Measurements from ENCODE around the gene ARSD. TPM values are rescaled to one million over a fixed set of nuclear protein-coding genes. Genes with fewer than 3 reads are reported as not detected.
"Not testable (repeated sequence)": the region's sequence is repeated elsewhere in the genome, so short reads cannot be mapped to it uniquely, and the experiment has no call there.

Gene ARSD
- total RNA-seq, 2 experiments from 2014 or later = 1.3 TPM

DNA sequence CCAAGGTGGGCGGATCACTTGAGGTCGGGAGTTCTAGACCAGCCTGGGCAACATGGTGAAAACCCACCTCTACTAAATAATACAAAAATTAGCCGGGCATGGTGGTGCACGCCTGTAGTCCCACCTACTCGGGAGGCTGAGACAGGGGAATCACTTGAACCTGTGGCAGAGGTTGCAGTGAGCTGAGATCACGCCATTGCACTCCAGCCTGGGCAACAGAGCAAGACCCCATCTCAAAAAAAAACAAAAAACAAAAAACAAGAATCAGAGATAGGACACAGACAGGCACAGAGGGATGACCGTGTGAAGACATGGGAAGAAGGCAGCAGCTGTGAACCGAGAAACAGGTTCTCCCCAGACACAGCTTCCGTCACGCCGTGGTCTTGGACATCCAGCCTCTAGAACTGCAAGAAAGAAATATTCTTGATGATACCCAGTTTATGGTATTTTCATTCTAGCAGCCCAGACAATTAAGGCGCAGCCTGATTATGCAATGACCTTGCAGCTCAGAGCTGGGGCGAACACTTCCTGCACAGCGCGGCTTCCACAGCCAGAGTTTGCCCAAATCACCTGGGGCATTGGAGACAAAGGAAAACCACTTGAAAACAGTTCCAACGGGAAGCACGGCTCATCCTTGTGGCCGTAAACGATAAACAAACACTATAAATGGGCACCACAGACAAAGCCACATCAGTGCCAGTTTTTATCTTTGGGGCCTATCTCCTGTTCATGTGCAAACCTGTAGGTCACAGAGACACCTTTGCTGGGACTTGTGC, 4.2 kb upstream of the ARSD start:
- CTCF ChIA-PET = no interaction called here
- POLR2A ChIA-PET = no interaction called here

DNA sequence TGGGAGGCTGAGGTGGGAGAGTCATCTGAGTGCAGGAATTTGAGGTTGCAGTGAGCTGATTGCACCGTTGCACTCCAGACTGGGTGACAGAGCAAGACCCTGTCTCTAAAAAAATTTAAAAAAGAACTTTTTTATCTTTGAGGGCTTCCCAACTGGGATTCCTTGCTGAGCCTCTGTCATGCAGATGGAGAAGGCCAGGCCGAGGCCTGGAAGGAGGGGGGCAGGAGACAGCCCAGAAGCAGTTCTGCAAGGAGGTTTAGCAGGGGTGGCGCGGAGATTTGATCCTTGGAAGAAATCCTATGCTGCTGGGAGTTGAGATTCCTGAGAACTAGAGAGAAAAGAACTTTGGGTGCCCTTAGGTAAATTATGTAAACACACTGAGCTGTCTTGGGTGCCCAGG, 2.5 kb upstream of the ARSD start:
- POLR2A ChIA-PET = no interaction called here
- CTCF ChIA-PET = no interaction called here

DNA sequence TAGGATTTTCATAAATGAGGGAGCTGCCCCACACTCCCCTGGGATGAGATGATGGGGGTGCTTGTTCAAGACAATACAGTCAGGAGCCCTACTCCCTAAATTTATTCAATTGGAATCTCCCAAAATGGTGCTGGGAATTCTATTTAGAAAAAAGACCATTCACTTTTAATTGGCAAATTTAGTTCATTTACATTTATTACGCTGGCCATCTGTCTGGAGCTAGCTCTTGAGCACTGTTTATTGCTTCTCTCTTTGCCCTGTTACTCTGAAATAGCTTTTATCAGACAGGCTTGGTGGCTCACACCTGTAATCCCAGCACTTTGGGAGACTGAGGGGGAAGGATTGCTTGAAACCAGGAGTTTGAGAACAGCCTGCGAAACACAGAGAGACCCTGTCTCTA, 2.0 kb upstream of the ARSD start:
- CTCF ChIA-PET = no interaction called here
- POLR2A ChIA-PET = no interaction called here

DNA sequence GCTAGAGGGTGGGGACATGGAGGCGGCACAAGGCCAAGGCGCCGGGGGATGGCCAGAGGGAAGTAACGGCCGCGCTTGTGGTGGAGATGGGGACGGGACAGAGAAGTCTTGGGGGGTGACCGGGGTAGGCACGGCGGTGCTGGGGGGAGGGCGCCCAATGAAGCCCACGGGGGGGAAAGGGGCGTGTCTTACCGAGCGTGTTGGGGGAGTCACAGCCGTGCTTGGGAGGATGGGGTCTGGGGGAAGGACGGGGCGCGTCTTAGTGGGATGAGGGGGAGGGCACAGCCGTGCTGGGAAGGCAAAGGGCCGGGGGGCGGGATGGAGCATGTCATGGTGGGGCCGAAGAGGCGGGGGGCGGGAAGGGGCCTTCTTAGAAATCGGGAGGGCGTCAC, 952 bp downstream of the ARSD start:
- ChIA-PET POLR2A (no interaction called here), CTCF (no interaction called here)

GRCh38 chrX:2926664-2927275, 2.4 kb downstream of the ARSD start:
- ChIA-PET CTCF (no interaction called here), POLR2A (no interaction called here)

DNA sequence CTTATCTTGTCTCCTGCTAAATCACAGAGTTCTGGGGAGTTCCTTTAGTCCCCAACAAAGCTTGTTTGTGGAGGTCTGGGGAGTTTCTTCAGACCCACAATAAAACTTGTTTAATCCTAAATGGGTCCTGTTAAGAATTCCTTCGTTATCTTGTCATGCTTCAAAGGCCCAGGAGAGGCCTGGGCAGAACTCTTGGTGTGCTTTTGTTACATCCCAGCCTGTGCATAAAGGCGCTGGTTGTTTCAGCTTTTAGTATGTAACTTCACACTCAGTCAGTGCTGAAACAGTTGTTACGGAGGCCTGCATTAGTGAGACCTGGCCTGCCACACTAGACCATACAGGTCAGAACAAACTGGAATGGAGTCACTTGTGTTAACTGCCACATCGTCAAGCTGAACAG, 2.9 kb downstream of the ARSD start:
- POLR2A ChIA-PET, CTCF ChIA-PET: not testable (repeated sequence)

- ChIA-PET POLR2A (no interaction called here), CTCF (no interaction called here)
These were observed 5.0 kb downstream of the ARSD start for GRCh38 chrX:2924151-2924550.

GRCh38 chrX:2921750-2922149, 7.4 kb downstream of the ARSD start:
- ChIA-PET POLR2A (no interaction called here), CTCF (no interaction called here)

GRCh38 chrX:2921193-2921592, 7.9 kb downstream of the ARSD start:
- ChIA-PET POLR2A (no interaction called here), CTCF (no interaction called here)

DNA sequence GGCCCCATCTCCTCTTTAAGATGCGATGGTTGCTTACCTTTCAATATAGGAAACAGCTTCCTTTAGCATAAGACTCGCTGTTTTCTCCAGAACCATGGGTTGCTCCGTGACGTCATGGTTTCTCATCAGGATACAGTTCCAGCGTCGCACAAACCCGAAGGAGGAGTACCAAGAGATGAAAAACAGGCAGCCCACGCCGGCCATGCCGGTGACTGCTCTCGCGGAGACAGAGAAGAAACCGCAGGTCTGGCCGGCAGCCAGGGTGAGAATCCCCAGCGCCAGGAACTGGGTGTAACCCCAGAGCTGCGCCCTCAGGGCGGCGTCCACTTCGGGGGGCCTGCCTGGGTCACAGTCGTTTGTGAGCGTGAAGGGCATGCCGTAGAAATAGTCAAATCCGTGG, 11.4 kb downstream of the ARSD start:
- ChIA-PET CTCF (no interaction called here), POLR2A (no interaction called here)

DNA sequence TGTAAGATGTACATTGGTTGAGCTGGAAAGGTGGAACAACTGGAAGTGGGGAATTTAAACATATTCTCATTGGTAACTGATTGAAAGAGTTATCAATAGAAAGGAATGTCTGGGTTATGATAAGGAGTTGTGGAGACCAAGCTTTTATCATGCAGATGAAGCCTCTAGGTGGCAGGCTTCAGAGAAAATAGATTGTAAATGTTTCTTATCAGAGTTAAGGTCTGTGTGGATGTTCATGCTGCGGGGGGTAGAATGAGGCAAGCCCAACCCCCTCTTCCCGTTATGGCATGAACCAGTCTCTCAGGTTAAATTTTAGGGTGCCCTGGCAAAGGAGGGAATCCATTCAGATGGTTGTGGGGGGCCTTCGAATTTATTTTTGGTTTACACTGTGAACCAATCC, 16.0 kb downstream of the ARSD start:
- CTCF ChIA-PET = no interaction called here
- POLR2A ChIA-PET = no interaction called here

- ChIA-PET POLR2A (no interaction called here), CTCF (interaction anchor here (0.6 kb wide), 1 partner anchor 32 kb away, joined by 3 read pairs; no protein-coding TSS in a partner anchor)
These were observed 19.0 kb downstream of the ARSD start for GRCh38 chrX:2910109-2910508.

DNA sequence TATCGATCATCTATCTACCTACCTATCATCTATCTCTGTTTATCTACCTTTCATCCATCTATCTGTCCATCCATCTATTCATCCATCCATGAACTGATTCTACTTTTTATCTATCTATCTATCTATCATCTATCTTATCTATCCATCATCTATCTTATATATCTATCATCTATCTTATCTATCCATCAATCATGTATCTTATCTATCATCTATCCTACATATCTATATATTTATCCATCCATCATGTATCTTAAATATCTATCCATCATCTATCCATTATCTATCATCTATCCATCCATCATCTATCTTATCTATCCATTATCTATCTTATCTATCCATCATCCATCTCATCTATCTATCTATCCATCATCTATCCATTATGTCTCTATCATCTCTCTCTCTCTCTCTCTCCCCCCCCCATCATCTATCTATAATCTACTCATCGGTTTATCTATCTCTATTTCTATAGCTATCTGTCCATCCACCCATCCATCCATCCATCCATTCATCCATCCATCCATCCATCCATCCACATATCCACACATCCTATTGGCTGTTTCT, 20.9 kb downstream of the ARSD start:
- ChIA-PET POLR2A (no interaction called here), CTCF (no interaction called here)

DNA sequence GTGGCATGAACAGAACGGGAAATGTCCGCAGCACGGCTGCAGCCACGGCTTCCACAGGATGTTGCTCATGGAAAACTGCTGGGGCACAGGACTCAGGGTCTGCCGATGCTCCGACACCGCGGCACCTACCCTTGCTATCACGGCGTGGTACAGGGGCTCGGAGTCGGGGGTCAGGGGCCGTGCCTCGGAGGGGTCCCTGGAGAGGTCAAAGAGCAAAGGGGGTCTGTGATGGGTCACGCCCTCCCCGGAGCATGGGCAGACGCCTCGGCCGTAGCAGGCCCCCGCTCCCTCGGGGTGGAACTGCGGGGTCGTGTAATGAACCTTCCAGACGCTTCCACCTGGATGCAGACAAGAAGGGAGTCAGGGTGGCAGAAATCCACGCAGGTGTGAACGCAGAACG, 21.8 kb downstream of the ARSD start:
- POLR2A ChIA-PET = no interaction called here

DNA sequence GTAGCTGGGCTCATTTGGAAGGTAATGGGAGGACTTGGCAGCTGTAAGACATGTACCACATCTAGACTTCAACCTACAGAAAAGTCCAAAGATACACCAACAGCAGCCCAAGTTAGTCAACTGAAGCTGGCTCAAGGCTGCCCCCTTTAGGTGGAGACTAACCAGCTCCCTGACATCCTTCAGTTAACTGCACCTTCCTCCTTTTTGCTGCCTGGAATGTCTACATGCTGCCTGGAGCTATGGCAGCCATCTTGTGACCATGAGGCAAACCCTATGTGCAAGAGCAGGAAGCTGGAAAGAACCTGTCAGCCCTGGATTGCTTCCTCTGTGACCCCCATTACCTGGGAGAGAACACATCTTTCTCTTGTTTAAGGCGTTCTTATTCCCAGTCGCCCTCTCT, 25.8 kb downstream of the ARSD start:
- CTCF ChIA-PET = no interaction called here
- POLR2A ChIA-PET = no interaction called here

More for the DNA sequence above, 21.8 kb downstream of the ARSD start:
- CTCF ChIA-PET = no interaction called here

GRCh38 chrX:2902841-2903240, 26.3 kb downstream of the ARSD start:
- ChIA-PET POLR2A (no interaction called here), CTCF (no interaction called here)

- POLR2A ChIA-PET = no interaction called here
- CTCF ChIA-PET = no interaction called here
These were observed 27.6 kb downstream of the ARSD start for GRCh38 chrX:2901367-2902036.

DNA sequence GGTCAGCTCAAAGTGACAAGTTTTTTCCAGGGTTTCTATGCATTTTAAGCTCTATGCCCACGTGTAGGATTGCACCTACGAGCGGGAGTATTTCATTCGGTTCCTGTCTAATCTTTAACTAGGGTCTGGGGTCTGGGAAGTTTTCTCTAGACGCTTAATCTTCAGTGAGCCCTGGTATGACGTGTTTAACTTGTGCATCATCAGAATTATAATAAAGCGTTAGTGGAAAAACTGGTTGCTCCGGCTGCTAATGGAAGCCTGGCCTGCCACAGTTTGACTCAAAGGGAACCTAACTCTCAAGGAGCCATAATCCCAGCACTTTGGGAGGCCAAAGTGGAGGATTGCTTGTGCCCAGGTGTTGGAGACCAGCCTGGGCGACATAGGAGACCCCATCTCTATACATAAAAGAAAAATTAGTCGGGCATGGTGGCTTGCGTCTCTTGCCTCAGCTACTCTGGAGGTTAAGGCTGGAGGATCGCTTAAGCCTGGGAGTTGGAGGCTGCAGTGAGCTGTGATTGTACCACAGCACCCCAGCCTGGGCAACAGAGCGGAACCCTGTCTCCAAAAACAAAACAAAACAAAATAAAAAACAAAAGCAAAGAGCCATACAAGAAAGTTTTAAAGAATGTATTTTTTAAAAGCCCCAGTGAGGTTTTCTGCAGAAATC, 30.2 kb downstream of the ARSD start:
- ChIA-PET POLR2A (no interaction called here), CTCF (no interaction called here)

- POLR2A ChIA-PET = not testable (repeated sequence)
- CTCF ChIA-PET = interaction anchor here (0.6 kb wide), 1 partner anchor 12 kb away, joined by 3 read pairs; no protein-coding TSS in a partner anchor
These were observed 31.2 kb downstream of the ARSD start for GRCh38 chrX:2897690-2898623.

- POLR2A ChIA-PET = no interaction called here
- CTCF ChIA-PET = no interaction called here
These were observed 31.8 kb downstream of the ARSD start for GRCh38 chrX:2897311-2897689.

Data from activated CD8-positive, alpha-beta memory T cell treated with anti-CD3 and anti-CD28 coated beads for 36 hours (primary cell).